GM19324 (cell line): Measurements from ENCODE around the gene GATA1.

Experiments
- ATAC-seq: cut with Tn5 transposase; IDR thresholded peaks from one replicate; pipeline ENCODE4 v1.9.1; 2021; ENCODE audit warnings: mild to moderate bottlenecking, moderate library complexity; ENCODE audit not compliant: unreplicated experiment, low FRiP score

Gene GATA1

DNA sequence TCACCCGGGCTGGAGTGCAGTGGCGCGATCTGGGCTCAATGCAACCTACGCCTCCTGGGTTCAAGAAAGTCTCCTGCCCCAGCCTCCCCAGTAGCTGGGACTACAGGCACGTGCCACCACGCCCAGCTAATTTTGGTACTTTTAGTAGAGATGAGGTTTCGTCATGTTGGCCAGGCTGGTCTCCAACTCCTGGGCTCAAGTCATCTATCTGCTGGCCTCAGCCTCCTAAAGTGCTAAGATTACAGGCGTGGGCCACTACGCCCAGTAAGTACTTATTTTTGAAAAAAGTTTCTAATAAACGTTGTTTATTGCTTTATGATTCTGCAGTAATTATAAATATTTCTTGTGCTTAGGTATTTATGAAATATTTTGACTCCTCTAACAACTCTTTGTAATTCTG is 53.3 kb downstream of the GATA1 start:
- no peak for ATAC-seq
